PC-3 (cell line): ENCODE measurements around the gene GFY.

Experiments
- CTCF ChIP-seq: fragments of 300-600 bp; sonication (generic); conservative IDR thresholded peaks from 2 replicates; pipeline ENCODE4 v1.5.1; 2017; ENCODE audit warnings: antibody characterized with exemption, low read depth, mild to moderate bottlenecking, low read length
- EZH2 ChIP-seq: fragments of 300-600 bp; sonication (generic); IDR thresholded peaks from one replicate; pipeline ENCODE4 v1.6.1; 2017; ENCODE audit warnings: antibody characterized with exemption, mild to moderate bottlenecking, low read length; ENCODE audit not compliant: unreplicated experiment
- EZH2phosphoT487 ChIP-seq: fragments of 300-600 bp; sonication (generic); IDR thresholded peaks from 2 replicates; pipeline ENCODE4 v1.6.1; 2018; ENCODE audit warnings: mild to moderate bottlenecking, antibody characterized with exemption, low read length, borderline replicate concordance

GRCh38 chr19:49451430-49452181 lies 26.4 kb downstream of the GFY start, which contains the start of gene PIH1D1:
- TF ChIP-seq CTCF (no peak), EZH2phosphoT487 (no peak), EZH2 (no peak)
